Prostate gland (tissue), 2 donors: Measurements from ENCODE around the gene TRMT11.

Source experiments
- POLR2A ChIP-seq: fragments of 450-650 bp; IDR thresholded peaks from one replicate; pipeline ENCODE4 v1.6.1; 2016; ENCODE audit warnings: antibody characterized with exemption, mild to moderate bottlenecking
- POLR2AphosphoS5 ChIP-seq: sonication (generic); formaldehyde crosslinking; IDR thresholded peaks from one replicate; pipeline ENCODE4 v1.6.1; 2017; ENCODE audit warnings: antibody characterized with exemption
- TF ChIP-seq, protein P1 (sequence below), 4 experiments: fragments of 200-600 bp in 2 of 4; fragments of 450-650 bp in 2 of 4; sonication (generic) in 2 of 4; IDR thresholded peaks; 1 replicate in 3 of 4; 2 replicates in 1 of 4; pipeline ENCODE4 v1.5.1; 2016 to 2019; ENCODE audit warnings: antibody characterized with exemption in 4 of 4, mild to moderate bottlenecking in 2 of 4, moderate library complexity in 2 of 4

DNA sequence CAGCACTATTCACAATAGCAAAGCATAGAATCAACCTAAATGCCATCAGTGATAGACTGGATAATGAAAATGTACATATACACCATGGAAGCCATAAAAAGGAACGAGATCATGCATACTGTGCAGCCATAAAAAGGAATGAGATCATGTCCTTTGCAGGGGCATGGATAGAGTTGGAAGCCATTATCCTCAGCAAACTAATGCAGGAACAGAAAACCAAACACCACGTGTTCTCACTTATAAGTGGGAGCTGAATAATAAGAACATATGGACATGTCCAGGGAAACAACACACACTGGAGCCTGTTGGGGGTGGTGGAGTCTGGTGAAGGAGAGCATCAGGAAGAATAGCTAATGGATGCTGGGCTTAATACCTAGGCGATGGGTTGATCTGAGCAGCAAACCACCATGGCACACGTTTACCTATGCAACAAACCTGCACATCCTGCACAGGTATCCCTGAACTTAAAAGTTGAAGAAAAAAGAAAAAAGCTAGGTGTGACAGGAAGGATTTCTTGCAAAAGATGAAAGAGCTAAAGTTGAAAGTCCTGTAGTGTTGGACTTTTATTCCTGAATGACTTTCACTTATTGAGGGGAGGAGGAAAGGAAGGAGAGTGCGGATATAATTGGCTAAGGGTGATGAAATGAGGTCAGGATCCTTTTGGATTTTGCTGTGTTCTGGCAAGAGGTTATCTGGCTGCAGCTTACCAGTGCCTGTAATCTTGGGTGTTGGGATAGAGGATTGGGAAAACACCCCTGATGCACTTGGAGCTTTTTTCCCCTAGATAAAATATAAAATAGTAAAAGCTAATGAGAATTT is 8.5 kb downstream of the TRMT11 start:
- TF ChIP-seq, protein P1, sequence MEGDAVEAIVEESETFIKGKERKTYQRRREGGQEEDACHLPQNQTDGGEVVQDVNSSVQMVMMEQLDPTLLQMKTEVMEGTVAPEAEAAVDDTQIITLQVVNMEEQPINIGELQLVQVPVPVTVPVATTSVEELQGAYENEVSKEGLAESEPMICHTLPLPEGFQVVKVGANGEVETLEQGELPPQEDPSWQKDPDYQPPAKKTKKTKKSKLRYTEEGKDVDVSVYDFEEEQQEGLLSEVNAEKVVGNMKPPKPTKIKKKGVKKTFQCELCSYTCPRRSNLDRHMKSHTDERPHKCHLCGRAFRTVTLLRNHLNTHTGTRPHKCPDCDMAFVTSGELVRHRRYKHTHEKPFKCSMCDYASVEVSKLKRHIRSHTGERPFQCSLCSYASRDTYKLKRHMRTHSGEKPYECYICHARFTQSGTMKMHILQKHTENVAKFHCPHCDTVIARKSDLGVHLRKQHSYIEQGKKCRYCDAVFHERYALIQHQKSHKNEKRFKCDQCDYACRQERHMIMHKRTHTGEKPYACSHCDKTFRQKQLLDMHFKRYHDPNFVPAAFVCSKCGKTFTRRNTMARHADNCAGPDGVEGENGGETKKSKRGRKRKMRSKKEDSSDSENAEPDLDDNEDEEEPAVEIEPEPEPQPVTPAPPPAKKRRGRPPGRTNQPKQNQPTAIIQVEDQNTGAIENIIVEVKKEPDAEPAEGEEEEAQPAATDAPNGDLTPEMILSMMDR (IDR thresholded peaks at IDR 0.05): no peak
- no peak for TF ChIP-seq POLR2A
- no peak for TF ChIP-seq POLR2AphosphoS5
